GM06990 (cell line): ENCODE measurements around the gene CERKL.

ENCODE experiments used
- DNase-seq: peaks from one replicate; pipeline ENCODE4 v3.0.0-alpha.2; 2011; ENCODE audit not compliant: insufficient read length; ENCODE audit errors: extremely low read depth
- H3K27me3 ChIP-seq: replicated peaks from 2 replicates; pipeline ENCODE4 v1.6.0; 2011; ENCODE audit warnings: low read length; ENCODE audit not compliant: control insufficient read depth, insufficient read depth
- H3K36me3 ChIP-seq: 2 replicates; pipeline ENCODE4 v1.5.1; 2011; ENCODE audit warnings: low read length; ENCODE audit not compliant: control insufficient read depth, insufficient read depth
- H3K4me3 ChIP-seq: replicated peaks from 2 replicates; pipeline ENCODE4 v1.5.1; 2011; ENCODE audit warnings: low read depth, mild to moderate bottlenecking, control low read depth, low read length
- TF ChIP-seq, protein P1 (sequence below): IDR thresholded peaks from 2 replicates; pipeline ENCODE4 v1.5.1; 2011; ENCODE audit warnings: low read length, control low read depth, mild to moderate bottlenecking, inconsistent platforms; ENCODE audit not compliant: insufficient read depth, poor library complexity, severe bottlenecking

Gene CERKL

DNA sequence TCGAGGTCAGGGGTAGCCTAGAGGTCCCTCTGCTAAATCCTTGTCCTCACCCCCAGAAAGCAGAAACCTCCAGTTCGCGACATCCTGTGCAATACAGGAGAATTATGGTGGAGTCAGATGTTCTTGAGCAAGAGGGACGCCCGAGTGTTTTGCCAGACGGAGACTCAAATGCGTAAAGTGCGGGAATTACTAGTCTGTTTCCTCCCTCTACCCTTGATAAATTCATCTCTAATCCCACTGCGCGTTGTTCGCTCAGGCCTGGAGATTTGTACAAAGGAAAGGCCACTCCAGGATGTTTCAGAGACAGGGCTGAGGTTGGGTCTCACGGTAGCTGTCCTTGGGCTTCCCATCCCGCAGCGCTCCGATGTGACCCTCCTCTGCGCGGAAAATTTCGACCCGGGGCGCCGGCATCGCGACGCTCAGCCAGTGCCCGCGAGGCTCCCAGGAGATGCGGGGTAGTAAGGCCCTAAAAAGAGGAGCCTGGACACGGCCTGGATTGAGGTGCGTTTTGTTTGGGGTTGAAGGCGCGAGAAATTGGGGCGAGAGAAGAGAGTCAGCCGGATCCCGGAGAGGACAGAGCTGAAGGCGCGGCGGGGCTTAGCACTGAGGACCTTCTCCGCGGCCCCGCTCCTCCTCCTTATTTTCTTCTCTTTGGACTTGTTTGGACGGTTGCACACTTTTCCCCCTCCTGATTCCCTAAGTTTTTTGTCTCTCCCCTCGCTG lies 26.1 kb upstream of the CERKL start:
- Histone ChIP-seq H3K4me3 (no peak overlapping the region), H3K36me3 (no peaks in the 10 kb centered on the region), H3K27me3 (peaks cover 5% of the 10 kb centered on the region)
- no peak for DNase-seq
- TF ChIP-seq, protein P1, sequence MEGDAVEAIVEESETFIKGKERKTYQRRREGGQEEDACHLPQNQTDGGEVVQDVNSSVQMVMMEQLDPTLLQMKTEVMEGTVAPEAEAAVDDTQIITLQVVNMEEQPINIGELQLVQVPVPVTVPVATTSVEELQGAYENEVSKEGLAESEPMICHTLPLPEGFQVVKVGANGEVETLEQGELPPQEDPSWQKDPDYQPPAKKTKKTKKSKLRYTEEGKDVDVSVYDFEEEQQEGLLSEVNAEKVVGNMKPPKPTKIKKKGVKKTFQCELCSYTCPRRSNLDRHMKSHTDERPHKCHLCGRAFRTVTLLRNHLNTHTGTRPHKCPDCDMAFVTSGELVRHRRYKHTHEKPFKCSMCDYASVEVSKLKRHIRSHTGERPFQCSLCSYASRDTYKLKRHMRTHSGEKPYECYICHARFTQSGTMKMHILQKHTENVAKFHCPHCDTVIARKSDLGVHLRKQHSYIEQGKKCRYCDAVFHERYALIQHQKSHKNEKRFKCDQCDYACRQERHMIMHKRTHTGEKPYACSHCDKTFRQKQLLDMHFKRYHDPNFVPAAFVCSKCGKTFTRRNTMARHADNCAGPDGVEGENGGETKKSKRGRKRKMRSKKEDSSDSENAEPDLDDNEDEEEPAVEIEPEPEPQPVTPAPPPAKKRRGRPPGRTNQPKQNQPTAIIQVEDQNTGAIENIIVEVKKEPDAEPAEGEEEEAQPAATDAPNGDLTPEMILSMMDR, result no peak

DNA sequence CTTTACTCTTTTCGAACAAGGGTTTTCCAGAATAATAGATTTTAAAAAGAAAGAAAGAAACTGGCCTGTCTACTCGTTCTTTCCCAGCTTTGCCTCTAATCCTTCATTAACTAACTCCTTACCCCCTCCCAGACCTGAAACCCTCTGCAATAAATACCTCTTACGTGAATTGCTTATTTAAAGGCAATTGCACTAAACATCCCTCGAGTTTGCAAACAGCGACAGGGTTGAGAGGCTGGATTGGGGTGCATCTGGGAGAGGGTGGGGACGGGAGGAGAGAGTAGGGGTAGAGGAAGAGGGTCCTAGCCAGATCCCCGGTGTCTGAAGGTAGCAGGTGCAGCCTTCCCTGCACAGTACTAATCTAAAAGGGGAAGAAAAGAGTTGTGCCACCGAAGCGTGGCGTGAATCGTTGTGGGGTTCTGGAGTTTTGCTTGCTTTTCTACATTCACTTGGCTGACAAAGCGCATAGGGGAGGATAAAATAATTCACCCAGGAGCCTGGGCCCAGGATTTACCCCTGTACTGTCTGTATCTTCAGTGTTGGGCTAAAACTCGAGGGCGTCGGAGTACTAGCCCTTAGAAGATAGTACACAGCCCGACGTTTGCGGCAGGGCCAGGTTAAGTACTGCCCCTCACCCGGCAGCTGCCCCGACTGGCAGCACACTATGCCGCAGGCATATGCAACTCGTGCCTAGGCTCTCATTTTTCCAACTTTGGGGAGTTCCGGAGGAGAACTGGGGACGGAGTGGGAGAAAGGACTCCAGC lies 25.3 kb upstream of the CERKL start:
- TF ChIP-seq, protein P1, result no peak
- Histone ChIP-seq H3K27me3 (peaks cover 5% of the 10 kb centered on the region), H3K36me3 (no peaks in the 10 kb centered on the region), H3K4me3 (no peak overlapping the region)
- DNase-seq, result no peak

DNA sequence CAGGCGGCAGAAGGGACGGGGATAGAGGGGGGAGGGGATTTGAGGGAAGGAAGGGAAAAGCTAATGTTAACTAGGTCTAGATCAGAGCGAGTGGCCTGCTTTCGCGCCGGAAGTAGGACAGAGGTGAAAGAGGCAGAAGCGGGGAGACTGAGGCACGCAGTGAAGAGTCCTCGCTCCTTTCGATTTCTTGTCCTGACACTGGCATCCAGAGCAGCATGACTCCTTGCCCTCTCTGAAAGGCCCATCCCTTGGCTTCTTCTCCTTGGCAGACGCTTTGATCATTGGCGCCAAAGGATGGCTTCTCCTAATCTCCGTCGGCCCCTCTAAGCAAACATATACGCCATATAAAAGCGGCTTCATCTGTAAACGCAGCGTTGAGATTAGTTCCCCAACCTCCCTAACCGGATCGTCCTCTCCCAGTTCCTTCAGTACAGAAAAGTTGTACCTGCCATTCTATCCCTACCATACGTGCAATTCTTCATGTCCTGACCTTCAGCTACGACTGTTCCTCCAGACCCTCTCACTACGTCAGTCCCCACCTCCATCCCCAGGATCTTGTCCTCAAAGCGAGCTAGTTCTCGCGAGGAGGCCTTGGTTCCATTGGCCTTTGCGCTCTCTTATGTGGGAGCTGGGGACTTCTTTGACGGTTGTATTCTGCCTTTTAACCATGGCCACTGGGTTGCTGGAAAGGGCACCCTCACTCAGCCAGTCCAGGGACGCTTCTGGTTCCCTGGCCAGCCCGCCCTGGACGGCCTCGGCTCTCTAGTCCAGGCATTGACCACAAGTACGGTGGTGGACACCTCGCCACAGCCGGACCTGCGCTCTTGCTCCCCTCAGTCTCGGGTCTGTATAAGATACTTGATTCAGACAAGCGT lies 24.3 kb upstream of the CERKL start:
- Histone ChIP-seq H3K4me3 (no peak overlapping the region; the same call in 1 of the 2 replicates), H3K36me3 (no peaks in the 10 kb centered on the region), H3K27me3 (peaks cover 5% of the 10 kb centered on the region)
- TF ChIP-seq, protein P1, result no peak
- DNase-seq, result no peak

DNA sequence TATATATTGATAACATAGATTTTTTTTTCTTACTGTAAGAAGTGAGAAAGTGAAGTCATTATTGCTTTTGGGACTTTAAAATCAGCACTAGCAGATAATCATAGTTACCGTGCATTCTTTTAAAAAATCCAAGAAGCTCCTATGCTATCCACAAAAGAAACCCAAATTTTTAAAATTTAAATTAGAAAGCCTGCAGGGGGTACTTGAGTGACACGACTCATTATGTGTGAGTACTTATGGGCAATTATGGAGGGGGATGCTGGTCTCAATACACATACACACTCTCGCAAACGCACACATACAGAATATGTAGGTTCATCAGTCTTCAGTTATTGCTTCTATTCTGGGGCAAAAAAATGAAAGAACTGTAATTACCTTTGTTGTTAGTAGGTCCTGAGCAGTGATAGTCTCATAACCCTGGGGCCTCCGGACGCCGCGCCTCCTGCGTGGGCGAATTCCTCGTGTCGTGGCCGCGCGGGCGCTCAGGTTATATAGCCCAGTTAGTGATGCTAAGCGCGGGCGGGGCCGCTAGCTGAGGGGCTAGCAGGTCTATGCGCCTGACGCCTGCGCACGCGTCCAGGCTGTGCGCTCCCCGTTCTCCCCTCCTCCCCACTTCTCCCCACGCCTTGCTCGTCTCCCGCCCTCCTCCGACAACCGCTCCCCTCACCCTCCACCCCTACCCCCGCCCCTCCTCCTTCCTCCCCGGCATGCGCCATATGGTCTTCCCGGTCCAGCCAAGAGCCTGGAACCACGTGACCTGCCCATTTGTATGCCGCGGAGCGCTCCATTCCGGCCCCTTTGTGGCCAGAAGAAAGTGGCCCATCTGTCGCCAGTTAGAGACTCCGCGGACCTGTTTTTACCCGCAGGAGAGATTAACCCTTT lies 23.4 kb upstream of the CERKL start, which contains the start of gene NEUROD1:
Gene NEUROD1, minus strand, starts transcription at position 463 of the 882 bp plus-strand sequence. CDS start 1,657 bp downstream, outside the sequence.
- no peaks in the 10 kb centered on the region for H3K36me3 ChIP-seq
- peak within 1 kb of the TSS; percentile 24; the same call in 1 of the 2 replicates for H3K4me3 ChIP-seq
- TF ChIP-seq, protein P1, result no peak
- no peak for DNase-seq
- H3K27me3 ChIP-seq, result peaks cover 5% of the 10 kb centered on the region

DNA sequence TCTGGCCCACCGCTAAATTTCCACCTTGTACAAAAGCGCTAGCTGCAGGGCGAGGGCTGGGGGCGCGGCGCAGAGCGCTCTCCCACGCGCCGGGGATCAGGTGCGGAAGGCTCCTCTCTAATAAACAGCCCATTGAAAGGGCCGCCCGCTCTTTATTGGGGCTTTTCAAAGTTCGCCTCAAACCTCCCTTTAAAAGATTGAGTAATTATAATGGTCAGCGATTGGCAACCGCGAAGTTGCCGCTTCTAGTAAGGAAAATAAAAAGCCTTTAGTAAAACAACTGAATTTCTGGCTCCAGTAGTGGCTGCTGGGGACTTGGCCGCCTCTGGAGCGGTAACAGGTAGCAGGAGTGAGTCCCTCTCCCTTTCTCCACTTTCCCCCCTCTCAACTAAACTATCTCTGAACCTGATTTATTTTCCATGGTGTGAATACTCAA lies 22.7 kb upstream of the CERKL start:
- TF ChIP-seq, protein P1, result no peak
- Histone ChIP-seq H3K4me3 (no peak overlapping the region), H3K27me3 (peaks cover 5% of the 10 kb centered on the region)

More for the DNA sequence above, 22.7 kb upstream of the CERKL start:
- H3K36me3 ChIP-seq, result no peaks in the 10 kb centered on the region
- no peak for DNase-seq
